ENCODE measurements around the gene SEZ6L.

DNA sequence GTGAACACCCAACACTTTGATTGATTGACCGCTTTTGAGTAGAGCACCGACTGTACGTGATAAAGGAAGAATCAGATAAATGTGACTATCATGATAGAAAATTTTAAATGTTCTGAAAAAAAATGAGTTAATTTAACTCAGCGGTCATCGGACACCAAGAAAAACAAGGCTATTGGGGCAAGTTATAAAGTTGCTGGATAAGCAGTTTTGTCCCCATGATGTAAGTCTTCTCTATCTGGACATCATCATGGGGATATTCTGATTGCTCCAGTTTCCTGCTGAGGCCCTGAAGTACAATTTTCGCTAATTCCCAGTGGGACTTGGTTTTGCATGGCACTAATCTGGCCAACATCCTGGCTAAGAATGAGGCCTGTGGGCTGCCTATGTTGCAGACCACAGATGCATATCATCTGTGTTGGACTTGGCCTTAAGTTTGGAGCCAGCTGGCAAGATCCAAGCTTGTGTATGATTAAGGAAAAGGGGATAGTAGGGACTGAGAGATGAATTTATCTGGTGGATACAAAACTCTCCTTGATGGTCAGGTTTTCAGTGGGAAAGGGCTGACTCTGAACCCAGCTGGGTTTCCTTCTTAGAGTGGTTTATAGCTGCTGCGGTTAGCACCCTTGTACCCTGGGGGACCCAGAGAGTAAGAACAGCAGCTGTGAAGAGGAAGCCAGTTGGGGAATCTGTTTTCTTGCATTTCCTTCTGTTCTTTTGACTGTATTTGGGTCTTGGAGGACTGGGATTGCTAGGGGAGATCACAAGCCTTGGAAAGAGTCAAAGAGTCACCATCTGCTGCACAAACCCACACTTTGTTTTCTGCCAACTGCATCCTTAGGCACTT lies 118.3 kb downstream of the SEZ6L start:
- TF ChIP-seq, protein P1, sequence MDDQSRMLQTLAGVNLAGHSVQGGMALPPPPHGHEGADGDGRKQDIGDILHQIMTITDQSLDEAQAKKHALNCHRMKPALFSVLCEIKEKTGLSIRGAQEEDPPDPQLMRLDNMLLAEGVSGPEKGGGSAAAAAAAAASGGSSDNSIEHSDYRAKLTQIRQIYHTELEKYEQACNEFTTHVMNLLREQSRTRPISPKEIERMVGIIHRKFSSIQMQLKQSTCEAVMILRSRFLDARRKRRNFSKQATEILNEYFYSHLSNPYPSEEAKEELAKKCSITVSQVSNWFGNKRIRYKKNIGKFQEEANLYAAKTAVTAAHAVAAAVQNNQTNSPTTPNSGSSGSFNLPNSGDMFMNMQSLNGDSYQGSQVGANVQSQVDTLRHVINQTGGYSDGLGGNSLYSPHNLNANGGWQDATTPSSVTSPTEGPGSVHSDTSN (IDR thresholded peaks at IDR 0.05), result no peak
- TF ChIP-seq RARB (CRISPR knock-in tag; IDR thresholded peaks at IDR 0.05) (no peak), CHD2 (IDR thresholded peaks at IDR 0.05; ENCODE audit: low read length, partially characterized antibody) (no peak), BHLHE40 (IDR thresholded peaks at IDR 0.05; ENCODE audit: low read depth, low read length) (no peak), POLR2A (IDR thresholded peaks at IDR 0.05; ENCODE audit: low read length) (no peak), JUNB (IDR thresholded peaks at IDR 0.05) (no peak), MYC (IDR thresholded peaks at IDR 0.05; ENCODE audit: borderline replicate concordance, low read length) (no peak), HDAC2 (IDR thresholded peaks at IDR 0.05) (no peak), CBX8 (IDR thresholded peaks at IDR 0.05) (no peak), JUN (IDR thresholded peaks at IDR 0.05) (no peak), MAFK (IDR thresholded peaks at IDR 0.05; ENCODE audit: partially characterized antibody) (peak; percentile 59), EP300 (IDR thresholded peaks at IDR 0.05) (no peak)
- TF ChIP-seq, protein P2, sequence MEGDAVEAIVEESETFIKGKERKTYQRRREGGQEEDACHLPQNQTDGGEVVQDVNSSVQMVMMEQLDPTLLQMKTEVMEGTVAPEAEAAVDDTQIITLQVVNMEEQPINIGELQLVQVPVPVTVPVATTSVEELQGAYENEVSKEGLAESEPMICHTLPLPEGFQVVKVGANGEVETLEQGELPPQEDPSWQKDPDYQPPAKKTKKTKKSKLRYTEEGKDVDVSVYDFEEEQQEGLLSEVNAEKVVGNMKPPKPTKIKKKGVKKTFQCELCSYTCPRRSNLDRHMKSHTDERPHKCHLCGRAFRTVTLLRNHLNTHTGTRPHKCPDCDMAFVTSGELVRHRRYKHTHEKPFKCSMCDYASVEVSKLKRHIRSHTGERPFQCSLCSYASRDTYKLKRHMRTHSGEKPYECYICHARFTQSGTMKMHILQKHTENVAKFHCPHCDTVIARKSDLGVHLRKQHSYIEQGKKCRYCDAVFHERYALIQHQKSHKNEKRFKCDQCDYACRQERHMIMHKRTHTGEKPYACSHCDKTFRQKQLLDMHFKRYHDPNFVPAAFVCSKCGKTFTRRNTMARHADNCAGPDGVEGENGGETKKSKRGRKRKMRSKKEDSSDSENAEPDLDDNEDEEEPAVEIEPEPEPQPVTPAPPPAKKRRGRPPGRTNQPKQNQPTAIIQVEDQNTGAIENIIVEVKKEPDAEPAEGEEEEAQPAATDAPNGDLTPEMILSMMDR (IDR thresholded peaks at IDR 0.05), result no peak

Data from A549 (cell line).